GM10248 (cell line): Measurements from ENCODE around the gene PRPF39.
"Not testable (repeated sequence)": the region's sequence is repeated elsewhere in the genome, so short reads cannot be mapped to it uniquely, and the experiment has no call there.

Experiments
- CTCF ChIA-PET: fragments of 300-600 bp; sonication (Branson Sonifier 250); formaldehyde crosslinking; extraction: SDS; loops from one replicate; lab custom pipeline; 2021; ENCODE audit warnings: antibody characterized with exemption; lab: Yijun Ruan, JAX
- POLR2A ChIA-PET: fragments of 350-650 bp; sonication (Branson Sonifier 250); formaldehyde crosslinking; extraction: SDS; loops from one replicate; lab custom pipeline; 2020; ENCODE audit warnings: antibody characterized with exemption; lab: Yijun Ruan, JAX
- DNase-seq: peaks from one replicate; pipeline ENCODE4 v3.0.0; 2012; ENCODE audit errors: extremely low spot score
- TF ChIP-seq, protein P1 (sequence below): IDR thresholded peaks from 2 replicates; pipeline ENCODE4 v1.5.1; 2012; ENCODE audit warnings: mild to moderate bottlenecking, low read depth; ENCODE audit errors: extremely low read depth, missing control alignments, control extremely low read depth

PRPF39 gene

DNA sequence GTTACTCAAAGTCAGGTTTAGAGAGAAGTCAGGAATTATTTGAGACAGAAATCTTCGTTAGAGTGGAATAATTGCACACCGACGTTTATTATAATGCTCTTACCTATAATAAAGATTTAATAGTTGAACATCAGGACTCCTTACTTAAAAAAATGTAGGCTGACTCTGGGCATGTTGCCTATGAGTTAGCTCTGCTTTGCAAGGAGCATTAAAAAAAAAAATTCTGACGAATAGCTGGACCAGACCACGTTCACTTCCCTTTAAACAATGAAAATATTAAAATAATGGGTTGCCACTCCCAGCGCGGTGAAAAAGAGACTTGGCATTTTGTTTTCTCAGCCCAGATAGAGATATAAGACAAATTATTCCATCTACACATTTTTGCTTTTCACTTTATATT, 51.2 kb downstream of the PRPF39 start:
- CTCF ChIA-PET, result interaction anchor here (1.1 to 1.4 kb wide), 5 partner anchors 15 to 134 kb away, joined by 3 to 6 read pairs (median 4); no protein-coding TSS in a partner anchor
- DNase-seq, result no peak
- TF ChIP-seq, protein P1, sequence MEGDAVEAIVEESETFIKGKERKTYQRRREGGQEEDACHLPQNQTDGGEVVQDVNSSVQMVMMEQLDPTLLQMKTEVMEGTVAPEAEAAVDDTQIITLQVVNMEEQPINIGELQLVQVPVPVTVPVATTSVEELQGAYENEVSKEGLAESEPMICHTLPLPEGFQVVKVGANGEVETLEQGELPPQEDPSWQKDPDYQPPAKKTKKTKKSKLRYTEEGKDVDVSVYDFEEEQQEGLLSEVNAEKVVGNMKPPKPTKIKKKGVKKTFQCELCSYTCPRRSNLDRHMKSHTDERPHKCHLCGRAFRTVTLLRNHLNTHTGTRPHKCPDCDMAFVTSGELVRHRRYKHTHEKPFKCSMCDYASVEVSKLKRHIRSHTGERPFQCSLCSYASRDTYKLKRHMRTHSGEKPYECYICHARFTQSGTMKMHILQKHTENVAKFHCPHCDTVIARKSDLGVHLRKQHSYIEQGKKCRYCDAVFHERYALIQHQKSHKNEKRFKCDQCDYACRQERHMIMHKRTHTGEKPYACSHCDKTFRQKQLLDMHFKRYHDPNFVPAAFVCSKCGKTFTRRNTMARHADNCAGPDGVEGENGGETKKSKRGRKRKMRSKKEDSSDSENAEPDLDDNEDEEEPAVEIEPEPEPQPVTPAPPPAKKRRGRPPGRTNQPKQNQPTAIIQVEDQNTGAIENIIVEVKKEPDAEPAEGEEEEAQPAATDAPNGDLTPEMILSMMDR, result no peak
- POLR2A ChIA-PET, result interaction anchor here (1.6 kb wide), 1 partner anchor 173 kb away, joined by 3 read pairs; the partner anchor contains the start of genes KLHL28 and TOGARAM1

DNA sequence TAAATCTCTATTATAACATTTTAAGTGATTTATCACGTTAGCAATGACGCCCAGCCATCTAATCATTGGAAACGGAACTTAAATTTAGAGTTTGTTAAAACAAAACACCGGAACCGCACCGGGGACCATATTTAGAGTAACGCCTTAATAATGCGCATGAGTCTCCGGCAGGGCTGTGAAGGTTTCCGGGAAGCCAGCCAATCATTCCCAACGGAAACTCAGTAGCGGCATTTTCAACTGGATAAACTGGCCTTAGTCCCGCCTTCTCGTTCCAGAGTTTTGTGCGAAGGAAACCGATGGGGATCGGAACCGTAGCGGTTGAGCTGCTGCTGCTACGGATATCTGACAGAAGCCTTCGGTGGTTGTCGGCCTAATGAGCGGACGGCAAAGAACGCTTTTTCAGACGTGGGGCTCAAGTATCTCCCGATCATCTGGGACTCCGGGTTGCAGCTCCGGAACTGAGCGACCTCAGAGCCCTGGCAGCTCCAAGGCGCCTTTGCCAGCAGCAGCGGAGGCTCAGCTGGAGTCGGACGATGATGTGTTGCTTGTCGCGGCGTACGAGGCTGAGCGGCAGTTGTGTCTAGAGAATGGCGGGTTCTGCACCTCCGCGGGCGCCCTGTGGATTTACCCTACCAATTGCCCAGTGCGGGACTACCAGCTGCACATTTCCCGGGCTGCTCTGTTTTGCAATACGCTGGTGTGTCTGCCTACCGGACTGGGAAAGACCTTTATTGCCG, 51.9 kb downstream of the PRPF39 start, which contains the start of gene FANCM:
Gene FANCM (plus strand): TSS at position 272 of the 737 bp plus-strand sequence. CDS start 102 bp downstream, at position 374.
- ChIA-PET POLR2A (no interaction called here), CTCF (interaction anchor here (0.7 to 2.1 kb wide), 5 partner anchors 11 to 133 kb away, joined by 3 to 6 read pairs (median 3); partner anchors contain the start of gene MIS18BP1)
- DNase-seq, result peak; percentile 86
- TF ChIP-seq, protein P1, result no peak

DNA sequence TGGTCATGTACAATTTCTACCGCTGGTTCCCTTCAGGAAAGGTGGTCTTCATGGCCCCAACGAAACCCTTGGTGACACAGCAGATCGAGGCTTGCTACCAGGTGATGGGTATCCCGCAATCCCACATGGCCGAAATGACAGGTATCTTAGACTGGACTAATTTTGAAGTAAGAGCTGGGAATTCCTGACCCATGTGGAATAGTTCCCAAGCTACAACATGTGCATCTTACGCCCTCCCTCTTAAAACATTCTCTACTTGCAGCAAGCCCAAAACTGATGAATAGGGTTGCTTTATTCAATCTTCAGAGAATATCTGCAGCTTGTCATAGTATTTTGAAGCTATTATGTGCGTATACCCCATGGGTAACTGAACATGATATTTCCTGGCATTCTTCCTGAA, 52.5 kb downstream of the PRPF39 start:
- ChIA-PET POLR2A (no interaction called here), CTCF (interaction anchor here (1.0 to 2.1 kb wide), 4 partner anchors 10 to 132 kb away, joined by 3 to 6 read pairs (median 4); partner anchors contain the start of gene MIS18BP1)
- TF ChIP-seq, protein P1, result no peak
- DNase-seq, result no peak

DNA sequence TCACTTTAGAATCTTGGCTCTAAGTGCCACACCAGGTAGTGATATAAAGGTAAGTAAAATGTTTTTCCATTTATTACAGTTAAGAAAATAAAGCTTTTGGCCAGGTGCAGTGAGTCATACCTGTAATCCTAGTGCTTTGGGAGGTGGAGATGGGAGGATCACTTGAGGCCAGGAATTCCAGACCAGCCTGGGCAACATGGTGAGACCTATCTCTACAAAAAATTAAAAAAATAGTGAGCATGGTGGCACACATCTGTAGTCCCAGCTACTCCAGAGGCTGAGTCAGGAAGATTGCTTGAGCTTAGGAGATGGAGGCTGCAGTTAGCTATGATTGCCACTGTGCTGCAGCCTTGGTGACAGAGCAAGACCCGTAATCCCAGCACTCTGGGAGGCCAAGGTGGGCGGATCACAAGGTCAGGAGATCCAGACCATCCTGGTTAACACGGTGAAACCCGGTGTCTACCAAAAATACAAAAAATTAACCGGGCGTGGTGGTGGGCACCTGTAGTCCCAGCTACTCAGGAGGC, 56.8 kb downstream of the PRPF39 start:
- CTCF ChIA-PET, result interaction anchor here (1.0 to 1.1 kb wide), 2 partner anchors 13 to 26 kb away, joined by 3 read pairs; no protein-coding TSS in a partner anchor
- TF ChIP-seq, protein P1, result no peak
- POLR2A ChIA-PET, result interaction anchor here (0.5 kb wide), 1 partner anchor 244 kb away, joined by 7 read pairs; a partner anchor contains a TSS
- no peak for DNase-seq

DNA sequence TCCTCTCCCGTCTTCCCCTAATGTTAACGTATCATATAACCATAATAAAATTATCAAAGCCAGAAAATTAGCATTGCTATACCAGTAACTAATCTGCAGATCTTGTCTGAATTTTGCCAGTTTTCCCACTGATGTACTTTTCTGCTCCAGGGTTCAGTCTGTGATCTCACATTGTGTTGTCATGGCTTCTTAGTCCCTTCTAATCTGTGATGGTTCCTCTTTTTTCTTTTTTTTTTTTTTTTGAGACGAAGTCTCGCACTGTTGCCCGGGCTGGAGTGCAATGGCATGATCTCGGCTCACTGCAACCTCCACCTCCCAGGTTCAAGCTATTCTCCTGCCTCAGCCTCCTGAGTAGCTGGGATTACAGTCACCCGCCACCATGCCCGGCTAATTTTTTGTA, 58.2 kb downstream of the PRPF39 start:
- CTCF ChIA-PET, result interaction anchor here (1.1 kb wide), 1 partner anchor 11 kb away, joined by 3 read pairs; no protein-coding TSS in a partner anchor
- POLR2A ChIA-PET, DNase-seq: not testable (repeated sequence)

DNA sequence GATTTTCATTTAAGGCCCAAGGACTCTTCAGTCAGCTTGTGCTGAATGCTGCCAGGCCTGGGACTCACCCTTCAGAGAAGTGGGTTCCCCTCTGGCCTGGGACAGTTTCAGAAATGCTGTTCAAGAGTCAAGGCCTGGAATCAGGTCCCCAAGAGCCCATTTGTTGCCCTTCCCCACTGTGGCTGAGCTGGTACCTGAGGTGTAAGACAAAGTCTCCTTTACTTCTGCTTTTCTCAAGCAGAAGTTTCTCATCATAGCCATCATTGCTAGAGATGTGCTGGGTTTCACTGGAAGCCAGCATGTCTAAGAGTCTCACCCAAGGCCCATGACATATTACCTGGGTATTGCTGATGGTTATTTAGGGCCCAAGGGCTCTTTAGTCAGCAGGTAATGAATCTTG, 60.7 kb downstream of the PRPF39 start:
- TF ChIP-seq, protein P1, result no peak
- CTCF ChIA-PET, result interaction anchor here (0.7 to 1.0 kb wide), 4 partner anchors 14 to 108 kb away, joined by 3 to 5 read pairs (median 4); no protein-coding TSS in a partner anchor
- POLR2A ChIA-PET, result interaction anchor here (1.0 kb wide), 1 partner anchor 14 kb away, joined by 3 read pairs; no protein-coding TSS in a partner anchor
- no peak for DNase-seq
